G401 (cell line): ENCODE results near the gene KCNMA1. TPM values are rescaled to one million over a fixed set of nuclear protein-coding genes. Genes with fewer than 3 reads are reported as not detected.
"Not testable (repeated sequence)": the region's sequence is repeated elsewhere in the genome, so short reads cannot be mapped to it uniquely, and the experiment has no call there.

Experiments used
- DNase-seq: peaks from one replicate; pipeline ENCODE4 v3.0.0-alpha.2; 2015; ENCODE audit warnings: low spot score
- in situ Hi-C: cut with HindIII; loops from 2 replicates; pipeline ENCODE4 v1.10.0; 2016; ENCODE audit warnings: low sequenced_read_pairs, mixed read lengths
- total RNA-seq: library from RNA; depleted of rRNA; stranded (reverse); fragments of >200 nt; shearing (Covaris generic); gene quantifications from 2 replicates; pipeline ENCODE4 v1.2.3, GENCODE V29; 2014

KCNMA1 gene
- total RNA-seq, 1 experiment from 2014 or later = 0.81 TPM

DNA sequence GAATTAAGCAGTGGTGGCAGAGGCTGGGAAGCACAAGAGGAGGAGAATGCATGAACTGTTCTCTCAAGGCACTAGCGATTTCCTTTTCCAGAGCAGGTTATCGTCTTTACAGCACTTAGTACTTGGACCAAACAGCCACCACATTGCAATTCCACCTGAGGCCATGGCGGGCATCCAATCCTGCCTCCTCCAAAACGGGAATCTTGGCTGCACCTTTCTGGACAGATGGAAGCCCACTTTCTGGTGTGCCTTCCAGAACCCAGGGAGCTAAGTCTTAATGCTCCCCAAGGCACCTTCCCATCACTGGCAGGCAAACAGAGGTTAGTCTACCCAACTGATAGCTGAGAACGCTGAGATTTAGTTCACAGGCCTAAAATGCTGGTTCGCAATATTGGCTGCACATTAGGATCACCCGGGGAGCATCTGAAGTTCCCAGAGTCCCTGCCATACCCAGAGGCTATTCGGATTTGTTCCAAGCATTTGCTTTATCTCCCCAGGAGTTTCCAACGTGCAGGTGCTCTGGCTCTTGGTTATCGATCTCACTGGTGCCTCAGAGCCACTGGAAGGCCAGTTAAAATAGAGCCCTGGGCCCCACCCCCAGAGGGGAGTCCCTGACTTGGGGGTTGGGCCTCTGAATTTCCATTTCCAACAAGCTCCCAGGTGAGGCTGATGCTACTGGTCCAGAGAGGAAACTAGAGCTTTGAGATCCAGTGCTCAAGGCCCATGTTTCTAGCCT is 62.2 kb downstream of the KCNMA1 start:
- peak; percentile 87 for DNase-seq
- in situ Hi-C loops = no loop called here

- DNase-seq = no peak
- in situ Hi-C loops = no loop called here
Observed at GRCh38 chr10:77574438-77574837, 63.2 kb downstream of the KCNMA1 start.

DNA sequence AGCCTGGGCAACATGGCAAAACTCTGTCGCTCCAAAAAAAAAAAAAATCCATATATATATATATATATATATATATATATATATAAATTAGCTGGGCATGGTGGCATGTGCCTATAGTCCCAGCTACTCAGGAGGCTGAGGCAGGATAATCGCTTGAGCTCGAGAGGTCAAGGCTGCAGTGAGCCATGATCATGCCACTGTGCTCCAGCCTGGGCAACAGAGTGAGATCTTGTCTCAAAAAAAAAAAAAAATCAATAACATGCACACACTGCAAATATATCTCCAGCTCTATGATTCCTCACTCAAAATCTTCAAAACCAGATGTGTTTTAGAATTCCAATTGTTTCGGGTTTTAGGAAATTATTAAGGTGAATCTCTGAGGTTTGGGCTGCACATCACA is 65.1 kb downstream of the KCNMA1 start:
- in situ Hi-C loops, DNase-seq: not testable (repeated sequence)

- DNase-seq = no peak
- in situ Hi-C loops = no loop called here
Observed at GRCh38 chr10:77571490-77571889, 66.1 kb downstream of the KCNMA1 start.

DNA sequence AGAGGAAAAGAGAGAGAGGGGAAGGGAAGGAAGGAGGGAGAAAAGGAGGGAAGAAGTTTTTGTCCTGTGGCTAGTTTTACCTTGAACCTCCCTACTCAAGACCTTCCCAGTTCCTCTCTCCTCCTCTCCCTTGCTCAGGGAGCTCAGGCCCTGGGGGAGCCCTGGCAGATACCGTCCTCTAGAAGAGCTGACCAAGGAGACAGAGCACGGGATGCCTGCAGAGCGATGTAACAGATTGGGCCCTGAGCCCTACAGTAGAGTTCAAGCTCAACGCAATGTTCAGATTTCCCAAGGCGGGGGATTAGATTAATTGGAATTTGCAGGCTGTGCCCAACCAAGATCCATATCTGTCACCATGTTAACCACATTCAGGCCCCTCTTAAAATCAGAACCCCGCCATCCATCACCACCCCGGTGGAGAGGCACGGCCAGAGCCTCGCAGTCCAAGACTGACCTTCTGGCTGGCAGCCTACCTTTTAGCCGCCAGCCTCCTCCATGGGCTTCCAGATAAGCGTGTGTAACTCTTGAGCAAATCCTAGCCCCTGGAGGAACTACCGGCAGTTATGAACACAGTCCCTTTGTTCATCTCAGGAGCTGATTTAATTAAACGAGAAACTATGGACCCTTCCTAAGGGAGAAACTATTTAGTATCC is 70.6 kb downstream of the KCNMA1 start:
- in situ Hi-C loops = no loop called here
- no peak for DNase-seq

DNA sequence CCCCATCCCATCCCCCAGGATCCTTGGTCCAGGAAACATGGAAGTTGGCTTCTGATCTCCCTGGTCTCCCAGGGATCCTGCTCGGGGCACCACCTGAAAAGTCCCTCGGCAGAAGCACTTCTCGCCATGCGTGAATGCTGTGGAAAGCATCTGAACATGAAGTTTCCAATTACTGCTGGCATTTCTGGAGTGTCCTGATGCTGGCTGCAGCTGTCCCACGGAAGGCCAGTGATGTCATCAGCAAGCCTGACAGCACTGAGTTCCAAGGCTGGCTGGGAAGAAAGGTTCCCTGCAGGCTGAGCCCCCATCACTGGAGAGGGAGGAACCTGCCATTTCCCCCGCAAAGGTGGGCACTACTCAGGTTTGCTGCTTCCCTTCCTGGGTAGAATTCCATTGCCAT is 71.4 kb downstream of the KCNMA1 start:
- in situ Hi-C loops = no loop called here
- DNase-seq = no peak

- no peak for DNase-seq
- in situ Hi-C loops = no loop called here
Observed at GRCh38 chr10:77565590-77566023, 72.0 kb downstream of the KCNMA1 start.

- no peak for DNase-seq
- in situ Hi-C loops = no loop called here
Observed at GRCh38 chr10:77564731-77565589, 72.6 kb downstream of the KCNMA1 start.

GRCh38 chr10:77563638-77564270 is 73.9 kb downstream of the KCNMA1 start:
- DNase-seq = no peak
- in situ Hi-C loops = no loop called here

- no peak for DNase-seq
Observed at GRCh38 chr10:77562742-77563141, 74.9 kb downstream of the KCNMA1 start.

DNA sequence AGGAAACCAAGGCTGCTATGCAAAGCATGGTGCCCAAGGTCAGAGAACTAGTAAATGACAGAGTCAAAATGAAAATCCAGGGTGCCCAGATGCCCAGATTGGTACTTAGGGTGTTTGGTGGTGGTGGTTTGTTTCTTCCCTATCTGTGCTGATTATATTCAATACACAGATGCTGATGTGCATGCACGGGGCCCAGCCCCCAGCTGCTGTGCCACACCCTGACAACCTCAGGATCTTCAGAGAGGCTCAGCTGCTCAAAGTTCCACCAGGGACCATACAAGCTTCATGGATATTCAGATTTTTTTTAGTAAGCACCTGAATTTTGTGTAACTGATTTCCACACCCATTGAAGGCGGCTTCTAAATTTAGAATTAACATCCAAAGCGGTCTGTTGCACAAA is 75.6 kb downstream of the KCNMA1 start:
- in situ Hi-C loops = no loop called here
- no peak for DNase-seq

More at GRCh38 chr10:77562742-77563141, 74.9 kb downstream of the KCNMA1 start:
- in situ Hi-C loops = no loop called here

DNA sequence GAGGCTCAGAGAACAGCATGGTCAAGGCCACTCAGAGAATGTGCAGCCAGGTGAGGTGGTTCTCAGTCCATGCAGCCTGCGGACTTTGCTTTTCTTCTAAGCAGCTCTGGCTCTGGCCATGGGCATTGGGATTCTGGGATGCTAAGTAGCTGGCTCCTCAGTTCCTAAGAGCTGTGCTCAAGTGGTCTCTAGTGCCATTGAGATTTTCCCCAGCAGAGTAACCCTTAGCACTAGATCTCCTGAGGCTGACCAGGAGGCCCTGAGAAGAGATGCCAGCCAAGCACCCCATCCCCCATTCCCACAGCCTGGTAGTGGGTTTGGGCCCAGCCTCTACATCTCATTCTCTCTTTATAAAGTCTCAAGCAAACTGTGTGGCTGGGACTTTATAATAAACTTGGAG is 77.1 kb downstream of the KCNMA1 start:
- in situ Hi-C loops = no loop called here
- no peak for DNase-seq

DNA sequence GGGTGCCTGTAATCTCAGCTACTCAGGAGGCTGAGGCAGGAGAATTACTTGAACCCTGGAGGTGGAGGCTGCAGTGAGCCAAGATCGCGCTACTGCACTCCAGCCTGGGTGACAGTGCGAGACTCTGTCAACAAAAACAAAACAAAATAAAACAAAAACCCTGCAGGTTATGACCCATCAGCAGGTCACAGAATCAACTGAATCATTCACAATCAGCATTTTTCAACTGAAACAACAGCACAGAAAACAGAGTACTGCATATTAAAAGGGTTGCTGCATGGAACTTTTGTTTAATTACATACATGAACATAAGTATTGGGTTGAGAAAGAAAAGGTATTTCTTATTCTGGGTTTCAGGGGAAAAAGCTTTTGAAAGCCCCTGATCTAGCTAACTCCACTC is 77.6 kb downstream of the KCNMA1 start:
- no peak for DNase-seq
- in situ Hi-C loops = no loop called here

GRCh38 chr10:77556990-77557601 is 80.5 kb downstream of the KCNMA1 start:
- in situ Hi-C loops = no loop called here
- DNase-seq = no peak

GRCh38 chr10:77555591-77556212 is 81.9 kb downstream of the KCNMA1 start:
- in situ Hi-C loops = no loop called here

GRCh38 chr10:77554996-77555397 is 82.6 kb downstream of the KCNMA1 start:
- in situ Hi-C loops = no loop called here
- DNase-seq = no peak

More at GRCh38 chr10:77555591-77556212, 81.9 kb downstream of the KCNMA1 start:
- no peak for DNase-seq

DNA sequence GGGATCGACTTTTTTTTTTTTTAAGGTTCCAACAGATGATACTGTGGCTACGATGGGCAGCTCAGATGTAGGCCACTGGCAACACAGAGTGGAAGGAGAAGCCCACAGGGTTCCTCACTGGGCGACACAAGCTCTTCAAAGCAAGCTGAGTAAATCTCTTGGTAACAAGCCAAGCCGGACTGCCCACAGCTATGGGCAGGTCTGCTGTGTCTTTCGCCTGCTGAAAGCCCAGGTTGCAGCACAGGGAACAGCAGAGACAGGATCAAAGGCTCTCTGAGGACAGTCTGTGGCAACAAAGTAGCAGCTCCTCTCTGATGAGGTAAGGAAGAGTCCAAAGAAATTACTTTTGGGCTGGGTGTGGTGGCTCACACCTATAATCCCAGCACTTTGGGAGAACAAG is 83.6 kb downstream of the KCNMA1 start:
- DNase-seq = no peak
- in situ Hi-C loops = no loop called here

- in situ Hi-C loops = no loop called here
- no peak for DNase-seq
Observed at GRCh38 chr10:77553311-77553710, 84.3 kb downstream of the KCNMA1 start.

- in situ Hi-C loops = no loop called here
- DNase-seq = no peak
Observed at GRCh38 chr10:77552252-77552651, 85.4 kb downstream of the KCNMA1 start.
